ENCODE data around the gene CIITA.
"Not testable (repeated sequence)": the region's sequence is repeated elsewhere in the genome, so short reads cannot be mapped to it uniquely, and the experiment has no call there.

GRCh38 chr16:10829390-10830098, 47.5 kb upstream of the CIITA start:
- not testable (repeated sequence) for TF ChIP-seq CTCF (optimal IDR thresholded peaks at IDR 0.05 in 1 of 3, IDR thresholded peaks at IDR 0.05 in 1 of 3, conservative IDR thresholded peaks at IDR 0.05 in 1 of 3; ENCODE audit: extremely low read depth in 1 of 3, insufficient read depth in 2 of 3, low read length in 3 of 3); EZH2 (IDR thresholded peaks at IDR 0.05; ENCODE audit: low read length)

Data from keratinocyte (primary cell).